Sigmoid colon (tissue), 4 donors: ENCODE results near the gene KRTAP19-8.

Experiments
- CTCF ChIP-seq, 4 experiments: fragments of 450-650 bp in 3 of 4; fragments of 200-600 bp in 1 of 4; IDR thresholded peaks; one replicate each; pipeline ENCODE4 v1.5.1; 2016 to 2019; ENCODE audit warnings: antibody characterized with exemption in 4 of 4, mild to moderate bottlenecking in 3 of 4, moderate library complexity in 2 of 4
- EP300 ChIP-seq, 4 donors: sonication (generic); formaldehyde crosslinking; IDR thresholded peaks; one replicate each; pipeline ENCODE4 v1.6.1; 2017; ENCODE audit warnings: antibody characterized with exemption in 4 of 4
- POLR2A ChIP-seq, 2 donors: fragments of 450-650 bp; IDR thresholded peaks; one replicate each; pipeline ENCODE4 v1.6.1; 2016; ENCODE audit warnings: antibody characterized with exemption in 2 of 2, mild to moderate bottlenecking in 2 of 2, moderate library complexity in 2 of 2
- POLR2AphosphoS5 ChIP-seq, 4 donors: sonication (generic); formaldehyde crosslinking; IDR thresholded peaks; one replicate each; pipeline ENCODE4 v1.6.1; 2017; ENCODE audit warnings: antibody characterized with exemption in 4 of 4

GRCh38 chr21:30990514-30991262 lies 47.6 kb downstream of the KRTAP19-8 start:
- TF ChIP-seq CTCF (IDR thresholded peaks at IDR 0.05) (no peak), POLR2A (IDR thresholded peaks at IDR 0.05) (no peak), POLR2AphosphoS5 (IDR thresholded peaks at IDR 0.05) (no peak), EP300 (IDR thresholded peaks at IDR 0.05) (no peak)
